NOMO-1 (cell line): ENCODE results near the gene GALNT7.
A peak's percentile ranks its signal among the peaks of the same experiment; 100 is the strongest.

Experiments
- DNase-seq, 2 experiments: peaks; one replicate each; lab custom pipeline; 2025; ENCODE audit not compliant: unreplicated experiment in 2 of 2; lab: John Stamatoyannopoulos, UW

Gene GALNT7

GRCh38 chr4:173258866-173259265 is 90.3 kb downstream of the GALNT7 start:
- no peak for DNase-seq

- no peak for DNase-seq
Measured at GRCh38 chr4:173259310-173259709, 90.7 kb downstream of the GALNT7 start.

DNA sequence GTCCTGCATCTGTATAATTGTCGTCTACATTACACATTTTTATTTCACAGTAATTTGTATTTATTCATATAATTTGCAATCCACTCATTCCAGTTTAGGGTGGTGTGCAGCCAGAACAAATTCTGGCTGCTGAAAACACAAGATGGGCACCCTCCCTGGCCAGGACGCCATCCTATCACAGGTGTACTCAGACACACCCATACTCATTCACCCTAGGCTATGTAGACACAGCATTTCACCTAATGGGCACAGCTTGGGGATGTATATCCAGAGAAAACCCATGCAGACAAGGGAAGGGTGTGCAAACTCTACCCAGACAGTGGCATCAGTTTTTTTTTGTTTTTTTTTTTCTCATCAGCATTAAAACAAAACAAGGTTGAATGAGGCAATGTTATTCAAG is 92.4 kb downstream of the GALNT7 start:
- no peak for DNase-seq

DNA sequence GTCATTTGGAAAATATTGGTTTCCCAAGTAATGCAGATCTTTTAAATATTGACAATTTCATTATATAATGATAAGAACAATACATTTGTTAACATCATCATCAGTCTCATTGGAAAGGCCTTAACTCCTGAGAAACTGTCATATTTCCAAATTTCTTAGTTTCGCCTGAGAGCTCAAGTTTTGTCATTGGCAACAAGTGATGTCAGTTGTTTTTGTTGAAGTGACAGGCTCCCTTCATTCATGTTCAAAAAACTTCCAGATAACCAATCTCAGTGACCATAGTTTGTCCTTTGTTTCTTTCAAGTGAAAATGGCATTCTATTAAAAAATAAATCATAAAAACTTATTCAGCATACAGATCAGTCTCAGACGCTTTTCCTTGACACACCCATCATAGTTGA is 93.8 kb downstream of the GALNT7 start:
- DNase-seq = no peak

DNA sequence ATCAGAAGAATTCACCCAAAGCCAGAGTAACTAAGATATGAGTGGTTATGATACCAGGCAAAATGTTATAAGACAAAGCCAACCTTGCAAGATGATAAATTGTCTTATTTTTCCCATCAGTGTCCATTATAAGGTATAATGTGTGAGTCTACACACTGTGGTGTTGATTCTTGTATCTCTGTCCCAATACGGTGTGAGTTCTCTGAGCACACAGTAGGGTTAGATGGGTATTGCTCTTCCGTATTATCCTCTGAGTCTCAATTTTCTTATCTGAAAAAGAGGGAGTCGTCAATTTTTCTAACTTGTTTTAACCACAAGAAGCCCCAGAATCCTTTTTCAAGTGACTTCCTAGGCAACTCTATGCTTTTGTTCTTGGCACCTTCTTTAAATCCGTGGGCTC is 95.6 kb downstream of the GALNT7 start:
- DNase-seq = no peak

- DNase-seq = no peak
Measured at GRCh38 chr4:173264684-173265185, 96.1 kb downstream of the GALNT7 start.

DNA sequence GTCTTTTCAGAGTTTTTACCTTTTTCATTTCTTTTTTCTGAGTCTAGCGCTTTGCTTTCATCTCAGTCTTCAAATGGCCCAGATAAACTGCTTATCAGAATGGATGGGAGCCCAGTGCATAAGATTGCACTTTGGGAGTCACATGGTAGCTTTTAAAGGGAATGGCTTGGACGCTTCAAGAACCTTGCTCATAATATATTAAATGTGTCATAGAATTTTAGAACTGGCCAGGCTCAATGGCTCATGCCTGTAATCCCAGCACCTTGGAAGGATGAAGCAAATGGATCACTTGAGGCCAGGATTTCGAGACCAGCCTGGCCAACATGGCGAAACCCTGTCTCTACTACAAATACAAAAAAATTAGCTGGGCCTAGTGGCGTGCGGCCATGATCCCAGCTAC is 97.1 kb downstream of the GALNT7 start:
- no peak for DNase-seq

DNA sequence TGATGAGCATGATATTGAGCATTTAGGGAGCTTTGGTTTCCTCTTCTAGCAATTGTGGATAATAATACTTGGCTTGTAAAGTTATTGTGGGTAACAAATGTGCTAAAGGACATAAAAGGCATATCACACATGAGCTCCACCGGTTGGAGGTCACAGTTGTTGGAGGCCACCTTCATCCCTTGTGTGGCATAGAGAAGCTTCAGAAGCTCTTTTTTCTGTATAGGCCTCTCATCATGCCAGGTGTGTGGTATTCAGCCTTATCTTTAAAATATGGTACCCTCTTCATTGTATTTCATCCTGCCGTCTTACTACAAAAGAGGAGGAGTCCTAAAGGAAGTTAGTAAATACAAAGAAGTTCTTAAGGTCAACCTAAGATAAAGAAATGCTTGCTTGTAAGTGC is 99.1 kb downstream of the GALNT7 start:
- no peak for DNase-seq

DNA sequence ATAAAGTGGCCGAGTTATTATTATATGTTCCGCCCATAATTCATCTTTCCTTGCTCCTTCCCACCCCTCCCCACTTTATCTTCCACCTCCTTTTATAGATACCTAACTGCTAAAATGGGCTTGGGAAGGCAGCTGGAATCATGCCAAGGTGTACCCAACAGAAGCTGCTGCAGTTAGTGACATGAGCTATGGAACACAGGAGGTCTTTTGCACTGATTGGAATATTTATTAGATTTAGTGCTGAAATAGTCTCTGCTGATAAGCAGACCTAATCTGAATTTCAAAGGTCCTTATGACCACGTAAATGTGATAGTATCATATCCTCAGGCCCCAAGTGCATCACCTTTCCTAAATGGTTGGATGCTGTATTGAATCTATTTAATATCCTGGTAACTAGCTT is 100.7 kb downstream of the GALNT7 start:
- DNase-seq = no peak

DNA sequence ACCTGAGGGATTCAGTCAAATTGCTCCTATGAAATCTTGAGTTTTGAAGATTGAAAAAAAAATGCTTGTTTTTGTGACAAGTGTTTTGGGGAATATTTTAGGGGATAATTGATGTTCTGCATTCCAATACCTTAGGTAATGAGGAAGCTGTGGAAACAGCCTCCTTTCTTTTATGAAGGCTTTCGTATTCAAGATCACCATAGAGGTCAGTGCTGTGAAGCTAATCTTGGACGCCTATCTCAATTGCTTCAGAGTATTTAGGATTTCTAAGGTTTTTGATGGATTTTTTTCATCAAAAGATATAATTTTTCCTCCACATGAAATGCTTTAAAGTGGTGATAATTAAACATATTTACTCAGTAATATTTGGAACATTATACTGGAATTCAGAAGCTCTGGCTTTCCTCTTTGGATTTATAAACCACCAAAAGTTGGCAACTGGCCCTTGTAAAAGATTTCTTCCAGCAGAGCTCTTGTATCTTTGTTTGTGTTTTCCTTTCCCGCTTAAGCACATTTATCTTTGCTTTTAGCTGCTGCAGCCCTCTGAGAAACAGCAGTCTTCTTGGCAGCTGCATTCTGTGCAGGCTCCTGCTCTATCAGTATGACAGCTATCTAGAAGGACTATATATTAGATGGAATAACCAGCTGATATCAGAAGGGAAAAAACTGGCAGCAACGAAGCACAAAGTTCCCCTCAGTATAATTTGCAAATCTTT is 101.9 kb downstream of the GALNT7 start:
- no peak for DNase-seq

- DNase-seq = no peak
Measured at GRCh38 chr4:173272314-173272713, 103.7 kb downstream of the GALNT7 start.

DNA sequence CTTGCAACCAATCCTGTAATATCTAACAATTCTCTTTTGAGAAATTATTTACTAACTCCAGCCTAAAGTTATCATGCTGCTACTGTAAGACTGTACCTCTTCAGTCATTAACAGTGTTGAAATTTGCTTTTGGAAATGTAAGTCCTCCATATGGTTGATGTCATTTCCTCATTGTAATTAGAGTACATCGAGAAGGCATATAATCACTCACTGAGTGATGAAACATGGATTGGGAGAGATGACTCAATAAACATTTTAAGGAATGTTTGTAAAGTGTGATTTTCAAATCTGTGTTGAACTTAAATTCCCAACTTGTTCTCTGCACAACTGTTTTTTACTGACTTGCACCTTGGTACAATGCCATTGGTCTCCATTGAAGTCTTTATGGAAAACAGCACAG is 104.4 kb downstream of the GALNT7 start:
- peak in 1 of 2 experiments; percentile 10 for DNase-seq

GRCh38 chr4:173273941-173274340 is 105.3 kb downstream of the GALNT7 start:
- no peak for DNase-seq

DNA sequence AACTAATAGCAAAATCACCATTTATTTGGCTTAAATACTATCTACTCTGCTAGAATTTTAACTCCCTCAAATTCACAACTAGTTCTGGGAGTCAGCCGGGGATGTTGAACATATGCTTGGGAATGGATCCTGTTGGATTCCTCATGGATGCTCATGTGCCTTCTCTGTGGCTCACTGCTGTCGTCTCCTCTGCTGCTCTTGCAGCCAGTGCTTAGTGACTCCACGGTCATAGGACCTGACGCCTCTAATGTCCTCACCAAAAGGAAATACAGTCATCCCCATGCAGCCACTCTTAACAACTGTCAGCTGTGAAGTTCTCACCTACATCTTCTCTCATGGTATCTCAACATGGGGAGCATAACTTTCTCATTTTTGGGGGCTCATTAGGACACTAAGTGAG is 106.1 kb downstream of the GALNT7 start:
- DNase-seq = no peak

GRCh38 chr4:173275150-173275549 is 106.5 kb downstream of the GALNT7 start:
- no peak for DNase-seq

GRCh38 chr4:173277340-173277739 is 108.7 kb downstream of the GALNT7 start:
- no peak for DNase-seq

DNA sequence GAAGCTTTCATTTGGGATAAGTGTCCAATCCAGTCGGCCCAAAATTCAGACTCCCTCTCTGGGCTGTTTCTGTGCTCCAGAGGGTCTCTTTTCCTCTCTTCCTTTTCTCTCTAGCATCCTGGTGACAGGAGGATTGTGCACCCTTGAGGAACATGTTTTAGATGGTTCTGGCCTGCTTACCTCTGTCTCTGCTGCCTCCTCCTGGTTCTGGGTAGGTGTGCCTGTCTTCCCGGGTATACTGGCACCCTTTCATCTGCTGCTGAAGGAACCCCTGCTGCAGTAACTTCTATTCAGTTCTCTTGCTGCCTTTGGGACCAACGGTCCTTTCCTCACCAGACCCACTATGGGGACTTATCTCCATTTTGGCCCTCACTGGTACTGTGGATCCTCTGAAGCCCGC is 112.4 kb downstream of the GALNT7 start:
- DNase-seq = no peak

GRCh38 chr4:173281406-173282255 is 113.0 kb downstream of the GALNT7 start:
- DNase-seq = peak; percentile 64 to 89

GRCh38 chr4:173282256-173282562 is 113.6 kb downstream of the GALNT7 start:
- DNase-seq = no peak

DNA sequence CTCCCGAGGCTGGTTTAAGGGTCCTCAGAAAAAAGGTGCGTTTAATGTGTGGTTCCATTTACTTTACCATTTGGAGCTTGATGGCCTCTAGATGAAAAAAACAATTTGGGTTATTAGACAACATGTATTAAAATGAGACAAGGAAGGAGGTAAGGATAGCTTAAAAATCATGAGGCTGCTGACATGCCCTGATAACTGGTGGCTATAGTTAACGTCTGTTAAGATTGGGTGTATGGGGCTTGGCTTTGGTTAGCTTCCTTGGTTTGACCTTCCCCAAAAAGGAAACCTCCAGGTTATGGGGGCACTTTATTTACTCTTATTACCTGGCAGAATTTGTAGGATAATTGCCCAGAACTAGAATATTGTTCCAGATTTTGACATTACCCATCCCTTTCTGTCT is 114.0 kb downstream of the GALNT7 start:
- no peak for DNase-seq

DNA sequence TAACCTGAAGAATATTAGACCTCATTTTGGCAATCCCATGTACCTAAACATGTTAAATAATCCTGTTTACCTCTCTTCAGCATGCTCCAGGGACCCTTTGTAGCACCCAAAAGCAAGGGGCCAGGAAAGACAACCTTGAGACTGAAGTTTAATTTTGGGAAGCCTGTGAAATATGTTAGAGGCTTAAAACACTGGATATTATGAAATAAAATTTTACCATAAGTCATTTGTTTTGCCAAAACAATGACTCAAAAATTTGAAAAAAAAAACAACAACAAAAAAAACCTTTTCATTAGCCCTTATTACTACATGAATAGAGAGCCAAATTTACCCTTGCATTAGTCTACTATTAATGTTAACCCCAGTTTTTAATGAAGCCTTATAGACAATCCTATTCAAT is 115.9 kb downstream of the GALNT7 start:
- DNase-seq = no peak

- no peak for DNase-seq
Measured at GRCh38 chr4:173287486-173287885, 118.9 kb downstream of the GALNT7 start.
